HAP-1 (cell line): Measurements from ENCODE around the gene SCYL3.
A peak's percentile ranks its signal among the peaks of the same experiment; 100 is the strongest.

Experiments used
- DNase-seq, 2 experiments: peaks; one replicate each; pipeline ENCODE4 v3.0.0-alpha.2; 2016 to 2020; ENCODE audit warnings: low spot score in 2 of 2
- H3K27me3 ChIP-seq: fragments of 250-450 bp; sonication (Bioruptor Pico); 2 replicates; pipeline ENCODE4 v1.5.1; 2020; ENCODE audit warnings: low read depth, mild to moderate bottlenecking, moderate library complexity
- H3K36me3 ChIP-seq: fragments of 250-450 bp; sonication (Bioruptor Pico); replicated peaks from 2 replicates; pipeline ENCODE4 v1.5.1; 2020; ENCODE audit warnings: mild to moderate bottlenecking
- H3K4me1 ChIP-seq: fragments of 250-450 bp; sonication (Bioruptor Pico); 2 replicates; pipeline ENCODE4 v1.5.1; 2020; ENCODE audit warnings: mild to moderate bottlenecking
- H3K4me3 ChIP-seq: fragments of 250-450 bp; sonication (Bioruptor Pico); 2 replicates; pipeline ENCODE4 v1.5.1; 2020; ENCODE audit warnings: mild to moderate bottlenecking, moderate library complexity
- H3K9me3 ChIP-seq: fragments of 250-450 bp; sonication (Bioruptor Pico); 2 replicates; pipeline ENCODE4 v1.5.1; 2020; ENCODE audit warnings: mild to moderate bottlenecking, moderate library complexity
- in situ Hi-C: fragments of 300-500 bp; cut with MboI; formaldehyde crosslinking; loops from 3 replicates; pipeline ENCODE4 v1.14.3; 2020; ENCODE audit warnings: low sequenced_read_pairs, inconsistent platforms, mixed read lengths

The SCYL3 gene

GRCh38 chr1:169892176-169892926, 1.3 kb downstream of the SCYL3 start:
- H3K9me3 ChIP-seq, result no peaks in the 10 kb centered on the region
- H3K4me3 ChIP-seq, result peak overlapping the region; percentile 68
- in situ Hi-C loops, result no loop called here
- no peak for DNase-seq
- peaks cover 11% of the 10 kb centered on the region for H3K4me1 ChIP-seq
- H3K36me3 ChIP-seq, result peaks cover 10% of the 10 kb centered on the region
- no peaks in the 10 kb centered on the region for H3K27me3 ChIP-seq

GRCh38 chr1:169891539-169891885, 2.2 kb downstream of the SCYL3 start:
- H3K4me3 ChIP-seq, result no peak overlapping the region
- H3K9me3 ChIP-seq, result no peaks in the 10 kb centered on the region
- H3K27me3 ChIP-seq, result no peaks in the 10 kb centered on the region
- H3K4me1 ChIP-seq, result peaks cover 11% of the 10 kb centered on the region
- no peak for DNase-seq
- H3K36me3 ChIP-seq, result peaks cover 16% of the 10 kb centered on the region
- in situ Hi-C loops, result no loop called here

- in situ Hi-C loops, result no loop called here
- Histone ChIP-seq H3K4me1 (peaks cover 11% of the 10 kb centered on the region), H3K9me3 (no peaks in the 10 kb centered on the region), H3K27me3 (no peaks in the 10 kb centered on the region), H3K4me3 (no peak overlapping the region), H3K36me3 (peaks cover 17% of the 10 kb centered on the region)
- DNase-seq, result no peak
Observed at GRCh38 chr1:169890761-169891538, 2.7 kb downstream of the SCYL3 start.

- Histone ChIP-seq H3K9me3 (no peaks in the 10 kb centered on the region), H3K36me3 (peaks cover 17% of the 10 kb centered on the region), H3K4me3 (no peak overlapping the region), H3K27me3 (no peaks in the 10 kb centered on the region), H3K4me1 (peaks cover 16% of the 10 kb centered on the region)
- DNase-seq, result no peak
- in situ Hi-C loops, result no loop called here
Observed at GRCh38 chr1:169889871-169890270, 3.8 kb downstream of the SCYL3 start.

- Histone ChIP-seq H3K27me3 (no peaks in the 10 kb centered on the region), H3K36me3 (peaks cover 21% of the 10 kb centered on the region), H3K9me3 (no peaks in the 10 kb centered on the region), H3K4me1 (peaks cover 10% of the 10 kb centered on the region), H3K4me3 (no peak overlapping the region)
- in situ Hi-C loops, result no loop called here
- DNase-seq, result no peak
Observed at GRCh38 chr1:169886931-169887330, 6.8 kb downstream of the SCYL3 start.

- Histone ChIP-seq H3K4me1 (peaks cover 7% of the 10 kb centered on the region), H3K4me3 (no peak overlapping the region), H3K27me3 (no peaks in the 10 kb centered on the region), H3K9me3 (no peaks in the 10 kb centered on the region), H3K36me3 (peaks cover 21% of the 10 kb centered on the region)
- no peak for DNase-seq
- in situ Hi-C loops, result no loop called here
Observed at GRCh38 chr1:169886422-169886821, 7.3 kb downstream of the SCYL3 start.

- H3K36me3 ChIP-seq, result peaks cover 21% of the 10 kb centered on the region
- peaks cover 7% of the 10 kb centered on the region for H3K4me1 ChIP-seq
- no peak for DNase-seq
- no peaks in the 10 kb centered on the region for H3K9me3 ChIP-seq
- no peaks in the 10 kb centered on the region for H3K27me3 ChIP-seq
- no peak overlapping the region for H3K4me3 ChIP-seq
- in situ Hi-C loops, result no loop called here
Observed at GRCh38 chr1:169885207-169885606, 8.5 kb downstream of the SCYL3 start.

GRCh38 chr1:169884634-169885033, 9.1 kb downstream of the SCYL3 start:
- H3K4me1 ChIP-seq, result peaks cover 7% of the 10 kb centered on the region
- no peak for DNase-seq
- in situ Hi-C loops, result no loop called here
- H3K27me3 ChIP-seq, result no peaks in the 10 kb centered on the region
- peaks cover 21% of the 10 kb centered on the region for H3K36me3 ChIP-seq
- no peaks in the 10 kb centered on the region for H3K9me3 ChIP-seq
- no peak overlapping the region for H3K4me3 ChIP-seq

GRCh38 chr1:169882039-169882511, 11.6 kb downstream of the SCYL3 start:
- Histone ChIP-seq H3K36me3 (peaks cover 12% of the 10 kb centered on the region), H3K27me3 (no peaks in the 10 kb centered on the region)

GRCh38 chr1:169879034-169879840, 14.5 kb downstream of the SCYL3 start:
- in situ Hi-C loops, result no loop called here
- Histone ChIP-seq H3K27me3 (no peaks in the 10 kb centered on the region), H3K9me3 (no peaks in the 10 kb centered on the region), H3K4me3 (no peak overlapping the region), H3K4me1 (no peaks in the 10 kb centered on the region), H3K36me3 (peaks cover 20% of the 10 kb centered on the region)
- no peak for DNase-seq

More at GRCh38 chr1:169882039-169882511, 11.6 kb downstream of the SCYL3 start:
- no peak overlapping the region for H3K4me3 ChIP-seq
- H3K9me3 ChIP-seq, result no peaks in the 10 kb centered on the region
- H3K4me1 ChIP-seq, result peaks cover 7% of the 10 kb centered on the region
- no peak for DNase-seq
- in situ Hi-C loops, result no loop called here

GRCh38 chr1:169878498-169878897, 15.2 kb downstream of the SCYL3 start:
- no peaks in the 10 kb centered on the region for H3K27me3 ChIP-seq
- in situ Hi-C loops, result no loop called here
- no peak for DNase-seq
- no peak overlapping the region for H3K4me3 ChIP-seq
- H3K9me3 ChIP-seq, result no peaks in the 10 kb centered on the region
- no peaks in the 10 kb centered on the region for H3K4me1 ChIP-seq
- H3K36me3 ChIP-seq, result peaks cover 24% of the 10 kb centered on the region

GRCh38 chr1:169877800-169878491, 15.8 kb downstream of the SCYL3 start:
- H3K4me3 ChIP-seq, result no peak overlapping the region
- no peaks in the 10 kb centered on the region for H3K4me1 ChIP-seq
- in situ Hi-C loops, result no loop called here
- no peaks in the 10 kb centered on the region for H3K27me3 ChIP-seq
- no peak for DNase-seq
- peaks cover 1% of the 10 kb centered on the region for H3K9me3 ChIP-seq
- peaks cover 25% of the 10 kb centered on the region for H3K36me3 ChIP-seq

GRCh38 chr1:169874229-169874628, 19.5 kb downstream of the SCYL3 start:
- in situ Hi-C loops, result no loop called here
- Histone ChIP-seq H3K36me3 (peaks cover 61% of the 10 kb centered on the region), H3K27me3 (no peaks in the 10 kb centered on the region), H3K4me3 (no peak overlapping the region), H3K9me3 (peaks cover 7% of the 10 kb centered on the region), H3K4me1 (no peaks in the 10 kb centered on the region)
- no peak for DNase-seq
